ENCODE results near the gene DEDD. TPM values are rescaled to one million over a fixed set of nuclear protein-coding genes. Genes with fewer than 3 reads are reported as not detected.

Gene DEDD
- total and polyA plus RNA-seq, 2 of the 13 experiments (the other 11 are each of a cell fraction or from before 2014, with no cell fraction given), result 12.6 to 27.8 TPM

- 0 out of 2 replicates have a peak, but pooled peaks have one; percentile 8 for TF ChIP-seq ZNF704 (CRISPR knock-in tag; IDR thresholded peaks at IDR 0.05; ENCODE audit: borderline replicate concordance)
- no peak; the same call in 1 of the 2 replicates for TF ChIP-seq ZNF839 (CRISPR knock-in tag; IDR thresholded peaks at IDR 0.05; ENCODE audit: borderline replicate concordance)
- peak; percentile 85; the same call in 1 of the 2 replicates for TF ChIP-seq SNAPC4 (CRISPR knock-in tag; IDR thresholded peaks at IDR 0.05)
- TF ChIP-seq SSRP1 (CRISPR knock-in tag; IDR thresholded peaks at IDR 0.05), result 0 out of 2 replicates have a peak, but pooled peaks have one; percentile 55
- no peak for TF ChIP-seq HOXA7 (CRISPR knock-in tag; IDR thresholded peaks at IDR 0.05)
- peak; percentile 86; the same call in 1 of the 2 replicates for TF ChIP-seq ZNF891 (CRISPR knock-in tag; IDR thresholded peaks at IDR 0.05)
- no peak; the same call in 1 of the 2 replicates for TF ChIP-seq ZSCAN25 (CRISPR knock-in tag; IDR thresholded peaks at IDR 0.05)
- peak; percentile 89 for TF ChIP-seq ZNF605 (CRISPR knock-in tag; IDR thresholded peaks at IDR 0.05)
- TF ChIP-seq SYNCRIP (IDR thresholded peaks at IDR 0.05; ENCODE audit: insufficient read depth, low read depth, low read length), result no peak
- TF ChIP-seq ZNF331 (CRISPR knock-in tag; IDR thresholded peaks at IDR 0.05), result peak; percentile 65; the same call in 1 of the 2 replicates
- no peak for TF ChIP-seq ZBTB1 (CRISPR knock-in tag; IDR thresholded peaks at IDR 0.05; ENCODE audit: borderline replicate concordance)
- TF ChIP-seq ZNF639 (CRISPR knock-in tag; conservative IDR thresholded peaks at IDR 0.05), result no peak
- no peak for TF ChIP-seq GRHL1 (CRISPR knock-in tag; conservative IDR thresholded peaks at IDR 0.05)
- no peak for TF ChIP-seq CENPX (CRISPR knock-in tag; IDR thresholded peaks at IDR 0.05)
- peak; percentile 60 for TF ChIP-seq SKI (IDR thresholded peaks at IDR 0.05; ENCODE audit: partially characterized antibody)
- TF ChIP-seq FLYWCH1 (CRISPR knock-in tag; IDR thresholded peaks at IDR 0.05), result no peak
- no peak for TF ChIP-seq IRX3 (CRISPR knock-in tag; IDR thresholded peaks at IDR 0.05; ENCODE audit: borderline replicate concordance, low read depth)
Measured at GRCh38 chr1:161177112-161177935, 44.9 kb upstream of the DEDD start, which contains the start of gene B4GALT3 (continued).

Data from HepG2 (cell line).